Mesendoderm (in vitro differentiated cells): Measurements from ENCODE around the gene GNG14.
"Not testable (repeated sequence)": the region's sequence is repeated elsewhere in the genome, so short reads cannot be mapped to it uniquely, and the experiment has no call there.

Experiments used
- DNase-seq: peaks from one replicate; pipeline ENCODE4 v3.0.0; 2013
- H2AK5ac ChIP-seq: 2 replicates; pipeline ENCODE4 v1.6.1; 2013; ENCODE audit warnings: low read length, inconsistent platforms
- H2BK120ac ChIP-seq: 2 replicates; pipeline ENCODE4 v1.6.1; 2013; ENCODE audit warnings: low read depth, mild to moderate bottlenecking, low read length, moderate library complexity, mixed read lengths
- H2BK15ac ChIP-seq: replicated peaks from 2 replicates; pipeline ENCODE4 v1.6.1; 2013; ENCODE audit warnings: low read depth, mild to moderate bottlenecking, moderate library complexity
- H2BK5ac ChIP-seq: 2 replicates; pipeline ENCODE4 v1.6.1; 2013; ENCODE audit warnings: low read length, inconsistent platforms
- H3K18ac ChIP-seq: 2 replicates; pipeline ENCODE4 v1.6.1; 2013; ENCODE audit warnings: mild to moderate bottlenecking, low read length, mixed read lengths
- H3K23ac ChIP-seq: one replicate; pipeline ENCODE4 v1.6.1; 2013; ENCODE audit warnings: low read length
- H3K27ac ChIP-seq: 2 replicates; pipeline ENCODE4 v1.5.1; 2013; ENCODE audit warnings: low read depth, mild to moderate bottlenecking, inconsistent platforms, low read length, moderate library complexity
- H3K27me3 ChIP-seq: 2 replicates; pipeline ENCODE4 v1.6.1; 2013; ENCODE audit warnings: low read length, control low read depth, mild to moderate bottlenecking, inconsistent platforms; ENCODE audit not compliant: insufficient read depth, poor library complexity
- H3K36me3 ChIP-seq: 2 replicates; pipeline ENCODE4 v1.6.1; 2013; ENCODE audit warnings: low read length, inconsistent platforms; ENCODE audit not compliant: control insufficient read depth, insufficient read depth
- H3K4ac ChIP-seq: one replicate; pipeline ENCODE4 v1.6.1; 2013; ENCODE audit warnings: low read depth, mild to moderate bottlenecking, low read length, moderate library complexity
- H3K4me1 ChIP-seq: 2 replicates; pipeline ENCODE4 v1.6.1; 2013; ENCODE audit warnings: low read depth, low read length, inconsistent platforms; ENCODE audit not compliant: control insufficient read depth
- H3K4me2 ChIP-seq: 2 replicates; pipeline ENCODE4 v1.6.1; 2013; ENCODE audit warnings: low read length
- H3K4me3 ChIP-seq: 2 replicates; pipeline ENCODE4 v1.5.1; 2013; ENCODE audit warnings: mild to moderate bottlenecking, low read length
- H3K56ac ChIP-seq: one replicate; pipeline ENCODE4 v1.6.1; 2013; ENCODE audit warnings: low read length
- H3K79me1 ChIP-seq: 2 replicates; pipeline ENCODE4 v1.6.1; 2013; ENCODE audit warnings: low read length, inconsistent platforms
- H3K79me2 ChIP-seq: 2 replicates; pipeline ENCODE4 v1.6.1; 2013; ENCODE audit warnings: mild to moderate bottlenecking, low read length; ENCODE audit not compliant: control insufficient read depth, insufficient read depth
- H3K9ac ChIP-seq: 2 replicates; pipeline ENCODE4 v1.6.1; 2013; ENCODE audit warnings: low read length, inconsistent platforms
- H4K5ac ChIP-seq: one replicate; pipeline ENCODE4 v1.6.1; 2013; ENCODE audit warnings: low read length
- H4K8ac ChIP-seq: one replicate; pipeline ENCODE4 v1.6.1; 2013; ENCODE audit warnings: low read depth, mild to moderate bottlenecking, control low read depth, low read length, moderate library complexity
- WGBS: extraction: QIAGEN DNeasy Blood & Tissue Kit; methylation state at CpG from one replicate; pipeline ENCODE4 v1.1.7; 2013; ENCODE audit warnings: low lambda C conversion rate, missing lambda C conversion rate; ENCODE audit not compliant: insufficient coverage; ENCODE audit errors: extremely low coverage; 5-methylcytosine and 5-hydroxymethylcytosine counted together

GNG14 gene

GRCh38 chr19:12643716-12644115, 44.1 kb upstream of the GNG14 start:
- not testable (repeated sequence) for H3K36me3 ChIP-seq, H3K79me2 ChIP-seq, H4K5ac ChIP-seq, DNase-seq, H3K79me1 ChIP-seq, H3K27me3 ChIP-seq, H3K56ac ChIP-seq, H3K4ac ChIP-seq, H3K4me3 ChIP-seq, H2BK120ac ChIP-seq, H4K8ac ChIP-seq, H2BK15ac ChIP-seq, H3K18ac ChIP-seq, H3K9ac ChIP-seq, H3K4me2 ChIP-seq, H3K4me1 ChIP-seq, H2AK5ac ChIP-seq, H2BK5ac ChIP-seq, H3K27ac ChIP-seq, H3K23ac ChIP-seq
- no CpG with 5 or more reads among the region's 14 CpGs for WGBS

GRCh38 chr19:12646551-12646950, 41.2 kb upstream of the GNG14 start:
- H3K79me2 ChIP-seq, result no peaks in the 10 kb centered on the region
- H3K23ac ChIP-seq, result no peak overlapping the region
- H4K5ac ChIP-seq, result no peak overlapping the region
- H3K9ac ChIP-seq, result no peak overlapping the region
- H3K56ac ChIP-seq, result no peak overlapping the region
- no peaks in the 10 kb centered on the region for H3K4me1 ChIP-seq
- H3K18ac ChIP-seq, result no peak overlapping the region
- no CpG with 5 or more reads among the region's 10 CpGs for WGBS
- no peak for DNase-seq
- no peak overlapping the region for H2BK120ac ChIP-seq
- no peak overlapping the region for H3K4me2 ChIP-seq
- H3K36me3 ChIP-seq, result no peaks in the 10 kb centered on the region
- no peak overlapping the region for H3K4me3 ChIP-seq
- H4K8ac ChIP-seq, result no peak overlapping the region
- no peaks in the 10 kb centered on the region for H3K27me3 ChIP-seq
- H2BK5ac ChIP-seq, result no peak overlapping the region
- no peak overlapping the region for H2AK5ac ChIP-seq
- no peak overlapping the region for H2BK15ac ChIP-seq
- H3K4ac ChIP-seq, result no peak overlapping the region
- H3K27ac ChIP-seq, result no peak overlapping the region
- no peaks in the 10 kb centered on the region for H3K79me1 ChIP-seq

GRCh38 chr19:12647047-12647446, 40.8 kb upstream of the GNG14 start:
- H3K79me2 ChIP-seq, result no peaks in the 10 kb centered on the region
- no peak overlapping the region for H2BK5ac ChIP-seq
- H3K27ac ChIP-seq, result no peak overlapping the region
- DNase-seq, result no peak
- H3K4me3 ChIP-seq, result no peak overlapping the region
- no peak overlapping the region for H2BK15ac ChIP-seq
- H3K18ac ChIP-seq, result no peak overlapping the region
- no peak overlapping the region for H3K4ac ChIP-seq
- H2BK120ac ChIP-seq, result no peak overlapping the region
- H3K4me1 ChIP-seq, result no peaks in the 10 kb centered on the region
- H3K4me2 ChIP-seq, result no peak overlapping the region
- H4K8ac ChIP-seq, result no peak overlapping the region
- H4K5ac ChIP-seq, result no peak overlapping the region
- no peaks in the 10 kb centered on the region for H3K36me3 ChIP-seq
- no peaks in the 10 kb centered on the region for H3K27me3 ChIP-seq
- H3K56ac ChIP-seq, result no peak overlapping the region
- no peak overlapping the region for H3K9ac ChIP-seq
- no peak overlapping the region for H3K23ac ChIP-seq
- no CpG with 5 or more reads among the region's 8 CpGs for WGBS
- no peaks in the 10 kb centered on the region for H3K79me1 ChIP-seq
- no peak overlapping the region for H2AK5ac ChIP-seq

GRCh38 chr19:12647490-12648071, 40.2 kb upstream of the GNG14 start:
- no peaks in the 10 kb centered on the region for H3K36me3 ChIP-seq
- no peak overlapping the region for H2BK5ac ChIP-seq
- no peak overlapping the region for H3K27ac ChIP-seq
- no peak overlapping the region for H3K23ac ChIP-seq
- H3K18ac ChIP-seq, result no peak overlapping the region
- H3K56ac ChIP-seq, result no peak overlapping the region
- no peaks in the 10 kb centered on the region for H3K27me3 ChIP-seq
- no peak overlapping the region for H4K5ac ChIP-seq
- peak; percentile 41 for DNase-seq
- no peak overlapping the region for H3K4me3 ChIP-seq
- no peak overlapping the region for H2BK120ac ChIP-seq
- no peaks in the 10 kb centered on the region for H3K79me2 ChIP-seq
- H3K4me2 ChIP-seq, result no peak overlapping the region
- no peak overlapping the region for H3K9ac ChIP-seq
- H3K79me1 ChIP-seq, result no peaks in the 10 kb centered on the region
- no peak overlapping the region for H2BK15ac ChIP-seq
- H2AK5ac ChIP-seq, result no peak overlapping the region
- no CpG with 5 or more reads among the region's 31 CpGs for WGBS
- no peaks in the 10 kb centered on the region for H3K4me1 ChIP-seq
- H3K4ac ChIP-seq, result no peak overlapping the region
- no peak overlapping the region for H4K8ac ChIP-seq

GRCh38 chr19:12648088-12648487, 39.7 kb upstream of the GNG14 start:
- Histone ChIP-seq H3K79me1 (no peaks in the 10 kb centered on the region), H4K8ac (no peak overlapping the region), H2BK120ac (no peak overlapping the region), H3K27ac (no peak overlapping the region), H2AK5ac (no peak overlapping the region), H3K27me3 (no peaks in the 10 kb centered on the region), H3K79me2 (no peaks in the 10 kb centered on the region), H3K4me3 (no peak overlapping the region), H3K4ac (no peak overlapping the region), H2BK5ac (no peak overlapping the region), H3K4me1 (no peaks in the 10 kb centered on the region), H2BK15ac (no peak overlapping the region), H3K4me2 (no peak overlapping the region), H4K5ac (no peak overlapping the region), H3K18ac (no peak overlapping the region), H3K23ac (no peak overlapping the region), H3K9ac (no peak overlapping the region), H3K56ac (no peak overlapping the region), H3K36me3 (no peaks in the 10 kb centered on the region)
- WGBS, result no CpG with 5 or more reads among the region's 29 CpGs
- no peak for DNase-seq

GRCh38 chr19:12649941-12650340, 37.9 kb upstream of the GNG14 start:
- Histone ChIP-seq H3K4me2 (no peak overlapping the region), H3K23ac (no peak overlapping the region), H3K79me2 (no peaks in the 10 kb centered on the region), H3K9ac (no peak overlapping the region), H3K79me1 (no peaks in the 10 kb centered on the region), H3K27ac (no peak overlapping the region), H3K4me3 (no peak overlapping the region), H3K27me3 (no peaks in the 10 kb centered on the region), H3K36me3 (no peaks in the 10 kb centered on the region), H3K4ac (no peak overlapping the region), H2BK15ac (no peak overlapping the region), H4K5ac (no peak overlapping the region), H3K56ac (no peak overlapping the region), H2BK5ac (no peak overlapping the region), H2BK120ac (no peak overlapping the region), H2AK5ac (no peak overlapping the region), H3K18ac (no peak overlapping the region), H3K4me1 (no peaks in the 10 kb centered on the region), H4K8ac (no peak overlapping the region)
- no peak for DNase-seq
- no CpG with 5 or more reads among the region's 10 CpGs for WGBS
